Left ventricle myocardium inferior (tissue), 1 donor: ENCODE data around the gene ALDH1L1. TPM values are rescaled to one million over a fixed set of nuclear protein-coding genes. Genes with fewer than 3 reads are reported as not detected.
A peak's percentile ranks its signal among the peaks of the same experiment; 100 is the strongest.

Experiments
- DNase-seq: peaks from one replicate; pipeline ENCODE4 v3.0.0-alpha.2; 2020
- H3K27ac ChIP-seq: fragments of 200-600 bp; replicated peaks from 2 replicates; pipeline ENCODE4 v1.8.0; 2021
- H3K27me3 ChIP-seq: fragments of 200-600 bp; 2 replicates; pipeline ENCODE4 v1.8.0; 2021; ENCODE audit warnings: low read depth
- H3K36me3 ChIP-seq: fragments of 200-600 bp; 2 replicates; pipeline ENCODE4 v1.8.0; 2021
- H3K4me1 ChIP-seq: fragments of 200-600 bp; 2 replicates; pipeline ENCODE4 v1.8.0; 2021
- H3K4me3 ChIP-seq: fragments of 200-600 bp; 2 replicates; pipeline ENCODE4 v1.8.0; 2021; ENCODE audit warnings: mild to moderate bottlenecking, moderate library complexity
- H3K9me3 ChIP-seq: fragments of 200-600 bp; replicated peaks from 2 replicates; pipeline ENCODE4 v1.8.0; 2021
- CTCF ChIP-seq: fragments of 200-600 bp; IDR thresholded peaks from 2 replicates; pipeline ENCODE4 v1.8.0; 2021; ENCODE audit warnings: antibody characterized with exemption, mild to moderate bottlenecking, borderline replicate concordance
- intact Hi-C: fragments of 100-400 bp; cut with micrococcal nuclease; formaldehyde crosslinking; loops from one replicate; pipeline ENCODE4 v1.11.0; 2022
- total RNA-seq: library from RNA; stranded (reverse); fragmentation: NEBNext Ultra II Directional; extraction: Animal tissue kit (Norgen Biotek cat#: 25700); gene quantifications from one replicate; pipeline ENCODE4 v1.2.1, GENCODE V29; 2021
- donor health status: DM: no; HTN: yes; CAD: no; lungs with severe emphysema.

ALDH1L1 gene
- total RNA-seq, 1 donor from 2014 or later: 24.3 TPM

GRCh38 chr3:126058666-126059065 lies 121.7 kb downstream of the ALDH1L1 start:
- Histone ChIP-seq H3K4me3 (no peak overlapping the region), H3K4me1 (peaks cover 46% of the 10 kb centered on the region), H3K36me3 (peaks cover 4% of the 10 kb centered on the region), H3K27ac (peak overlapping the region; percentile 83), H3K9me3 (no peaks in the 10 kb centered on the region), H3K27me3 (no peaks in the 10 kb centered on the region)
- TF ChIP-seq CTCF: no peak
- intact Hi-C loops: no loop called here
- DNase-seq: no peak

- Histone ChIP-seq H3K36me3 (peaks cover 4% of the 10 kb centered on the region), H3K4me1 (peaks cover 40% of the 10 kb centered on the region), H3K9me3 (no peaks in the 10 kb centered on the region), H3K4me3 (no peak overlapping the region), H3K27me3 (no peaks in the 10 kb centered on the region), H3K27ac (peak overlapping the region; percentile 83)
- no peak for DNase-seq
- intact Hi-C loops: no loop called here
- no peak for TF ChIP-seq CTCF
Measured at GRCh38 chr3:126057936-126058335, 122.5 kb downstream of the ALDH1L1 start.

DNA sequence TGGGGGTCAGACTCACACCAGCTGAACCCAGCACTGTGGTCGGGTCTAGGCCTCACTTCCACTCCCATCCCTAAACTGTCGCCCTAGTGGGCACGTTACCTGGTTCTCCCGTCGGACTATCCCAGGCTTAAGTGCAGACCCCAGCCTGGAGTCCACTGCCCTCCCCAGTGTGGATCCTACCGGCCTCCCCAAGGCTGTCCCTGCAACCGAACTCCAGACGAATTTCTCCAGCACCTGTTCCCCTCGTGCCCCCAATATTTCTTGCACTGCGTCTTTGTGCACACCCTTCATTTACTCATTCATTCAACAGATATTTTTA lies 122.9 kb downstream of the ALDH1L1 start:
- Histone ChIP-seq H3K9me3 (no peaks in the 10 kb centered on the region), H3K36me3 (peaks cover 4% of the 10 kb centered on the region), H3K4me3 (no peak overlapping the region), H3K27me3 (no peaks in the 10 kb centered on the region), H3K27ac (peak overlapping the region; percentile 83), H3K4me1 (peaks cover 40% of the 10 kb centered on the region)
- TF ChIP-seq CTCF: no peak
- intact Hi-C loops: no loop called here
- no peak for DNase-seq

- peaks cover 40% of the 10 kb centered on the region for H3K4me1 ChIP-seq
- no peaks in the 10 kb centered on the region for H3K9me3 ChIP-seq
- peaks cover 4% of the 10 kb centered on the region for H3K36me3 ChIP-seq
- TF ChIP-seq CTCF: no peak
- no peaks in the 10 kb centered on the region for H3K27me3 ChIP-seq
- DNase-seq: peak; percentile 68
- intact Hi-C loops: no loop called here
- peak overlapping the region; percentile 83 for H3K27ac ChIP-seq
- no peak overlapping the region for H3K4me3 ChIP-seq
Measured at GRCh38 chr3:126056681-126057500, 123.5 kb downstream of the ALDH1L1 start.

- peaks cover 38% of the 10 kb centered on the region for H3K4me1 ChIP-seq
- H3K9me3 ChIP-seq: no peaks in the 10 kb centered on the region
- intact Hi-C loops: no loop called here
- peak overlapping the region; percentile 11 for H3K4me3 ChIP-seq
- peak overlapping the region; percentile 83 for H3K27ac ChIP-seq
- no peaks in the 10 kb centered on the region for H3K27me3 ChIP-seq
- DNase-seq: no peak
- TF ChIP-seq CTCF: no peak
- H3K36me3 ChIP-seq: peaks cover 4% of the 10 kb centered on the region
Measured at GRCh38 chr3:126056088-126056487, 124.3 kb downstream of the ALDH1L1 start.
